Stimulated activated naive CD8-positive, alpha-beta T cell treated with anti-CD3 and anti-CD28 coated beads, Interleukin-15, amount 100 ng/mL, for 72 hours (primary cell): ENCODE measurements around the gene TBCCD1.
A peak's percentile ranks its signal among the peaks of the same experiment; 100 is the strongest.
"Not testable (repeated sequence)": the region's sequence is repeated elsewhere in the genome, so short reads cannot be mapped to it uniquely, and the experiment has no call there.

Experiments used
- ATAC-seq: fragments of 150-1000 bp; cut with Tn5 transposase; 2 replicates; pipeline ENCODE4 v1.10.0; 2021; ENCODE audit warnings: mild to moderate bottlenecking, moderate library complexity
- DNase-seq, 2 donors: peaks; one replicate each; pipeline ENCODE4 v3.0.0; 2021 to 2022
- H3K27ac Mint-ChIP-seq, 2 donors: one replicate each; pipeline ENCODE4 v1.8.0; 2022; ENCODE audit warnings: mild to moderate bottlenecking in 2 of 2, mixed read lengths in 2 of 2, moderate library complexity in 2 of 2
- H3K27me3 Mint-ChIP-seq: one replicate; pipeline ENCODE4 v1.8.0; 2022; ENCODE audit warnings: mixed read lengths
- H3K4me1 Mint-ChIP-seq: one replicate; pipeline ENCODE4 v1.8.0; 2022; ENCODE audit warnings: mild to moderate bottlenecking, mixed read lengths
- H3K4me3 Mint-ChIP-seq, 2 donors: one replicate each; pipeline ENCODE4 v1.8.0; 2022; ENCODE audit warnings: mild to moderate bottlenecking in 2 of 2, mixed read lengths in 2 of 2, moderate library complexity in 1 of 2
- H3K9me3 Mint-ChIP-seq, 2 donors: one replicate each; pipeline ENCODE4 v1.8.0; 2022; ENCODE audit warnings: mixed read lengths in 2 of 2

Gene TBCCD1

DNA sequence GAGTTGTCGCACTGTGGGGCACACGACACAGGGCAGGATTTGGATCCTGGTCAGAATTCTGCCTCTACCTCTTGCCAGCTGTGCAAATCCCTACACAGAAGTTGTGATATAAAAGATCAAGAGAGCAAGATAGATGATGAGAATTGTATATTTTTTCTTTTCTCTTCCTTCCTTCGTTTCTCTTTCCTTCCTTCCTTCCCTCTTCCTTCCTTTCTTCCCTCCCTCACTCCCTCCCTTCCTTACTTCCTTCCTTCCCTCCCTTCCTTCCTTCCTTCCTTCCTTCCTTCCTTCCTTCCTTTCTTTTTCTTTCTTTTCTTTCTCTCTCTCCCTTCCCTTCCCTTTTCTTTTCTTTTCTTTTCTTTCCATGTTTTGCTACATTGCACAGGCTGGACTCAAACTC is 33.8 kb upstream of the TBCCD1 start:
- Mint-ChIP-seq H3K4me3 (no peak overlapping the region), H3K27me3 (peaks cover 25% of the 10 kb centered on the region), H3K9me3 (no peaks in the 10 kb centered on the region), H3K4me1 (no peaks in the 10 kb centered on the region), H3K27ac (no peak overlapping the region)
- ATAC-seq: no peak
- no peak for DNase-seq

DNA sequence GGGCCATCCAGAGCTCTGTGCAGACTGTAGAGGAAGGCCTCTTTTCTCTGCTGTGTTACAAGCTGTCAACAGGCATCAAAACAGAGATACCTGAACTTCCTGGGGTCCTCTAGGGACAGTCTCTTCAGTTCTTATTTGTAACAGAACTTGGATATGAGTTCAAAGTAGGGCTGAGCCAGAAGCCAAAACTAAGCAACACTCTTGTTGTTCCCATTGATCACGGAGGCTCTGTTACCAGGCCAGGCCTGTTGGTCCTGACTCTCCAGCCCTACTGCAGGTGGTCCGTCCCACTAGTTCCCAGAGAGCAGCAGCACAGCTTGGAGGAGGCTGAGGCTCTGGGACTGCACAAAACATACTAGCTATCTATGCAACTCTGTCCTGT is 32.6 kb upstream of the TBCCD1 start:
- DNase-seq: no peak

DNA sequence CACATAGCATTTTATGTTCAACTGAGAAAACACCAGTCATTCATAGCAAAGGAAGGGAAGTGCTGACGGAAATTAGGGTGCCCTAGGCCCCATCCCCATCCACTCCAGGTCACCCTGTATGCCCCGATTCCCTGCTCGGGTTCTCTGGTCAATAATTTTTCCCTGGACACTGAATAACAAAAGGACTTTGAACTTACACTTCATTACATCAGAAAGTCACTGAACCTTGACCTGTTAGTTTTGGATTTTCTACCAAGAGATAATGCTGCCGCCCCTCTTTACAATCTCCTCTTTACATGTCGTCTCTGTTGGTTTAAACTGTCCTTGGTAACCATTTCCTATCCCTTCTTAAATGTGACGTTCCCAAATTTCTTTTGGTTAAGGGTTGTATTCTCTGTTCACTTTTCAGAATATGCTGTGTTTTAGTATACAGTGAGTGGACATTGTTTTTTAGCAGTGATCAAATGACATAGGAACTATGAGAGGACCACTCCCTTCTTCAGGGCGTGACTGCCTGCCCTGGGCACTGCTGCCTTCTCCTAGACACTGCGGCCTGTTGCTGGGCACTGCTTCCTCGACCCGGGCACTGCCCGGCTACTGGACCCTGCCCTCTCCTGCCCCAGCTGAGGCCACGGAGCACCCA is 32.1 kb upstream of the TBCCD1 start:
- no peak for DNase-seq
- Mint-ChIP-seq H3K4me3 (no peak overlapping the region), H3K27ac (no peak overlapping the region), H3K9me3 (no peaks in the 10 kb centered on the region), H3K27me3 (peaks cover 16% of the 10 kb centered on the region), H3K4me1 (no peaks in the 10 kb centered on the region)
- no peak for ATAC-seq

More for the DNA sequence above, 32.6 kb upstream of the TBCCD1 start:
- Mint-ChIP-seq H3K27me3 (peaks cover 22% of the 10 kb centered on the region), H3K4me3 (no peak overlapping the region), H3K9me3 (no peaks in the 10 kb centered on the region), H3K4me1 (no peaks in the 10 kb centered on the region), H3K27ac (no peak overlapping the region)
- ATAC-seq: no peak

DNA sequence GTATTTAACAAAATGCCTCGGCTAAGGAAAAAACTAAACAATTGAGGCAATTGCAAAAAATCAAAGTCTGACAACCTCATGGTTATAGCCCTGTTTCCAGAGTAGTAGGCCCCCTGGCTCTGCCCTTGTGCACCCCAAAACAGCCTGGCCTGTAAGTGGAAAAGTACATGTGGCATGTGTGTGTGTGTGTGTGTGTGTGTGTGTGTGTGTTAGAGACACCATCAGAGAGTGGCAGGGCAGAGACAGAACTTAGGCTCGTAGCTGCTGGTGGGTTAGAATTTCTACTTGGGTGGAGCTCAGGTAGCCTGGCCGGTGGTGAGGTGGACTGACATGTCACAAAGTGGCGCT is 31.6 kb upstream of the TBCCD1 start:
- Mint-ChIP-seq H3K27ac (no peak overlapping the region), H3K4me3 (no peak overlapping the region), H3K27me3 (peaks cover 12% of the 10 kb centered on the region), H3K9me3 (no peaks in the 10 kb centered on the region), H3K4me1 (no peaks in the 10 kb centered on the region)
- DNase-seq: no peak
- no peak for ATAC-seq

DNA sequence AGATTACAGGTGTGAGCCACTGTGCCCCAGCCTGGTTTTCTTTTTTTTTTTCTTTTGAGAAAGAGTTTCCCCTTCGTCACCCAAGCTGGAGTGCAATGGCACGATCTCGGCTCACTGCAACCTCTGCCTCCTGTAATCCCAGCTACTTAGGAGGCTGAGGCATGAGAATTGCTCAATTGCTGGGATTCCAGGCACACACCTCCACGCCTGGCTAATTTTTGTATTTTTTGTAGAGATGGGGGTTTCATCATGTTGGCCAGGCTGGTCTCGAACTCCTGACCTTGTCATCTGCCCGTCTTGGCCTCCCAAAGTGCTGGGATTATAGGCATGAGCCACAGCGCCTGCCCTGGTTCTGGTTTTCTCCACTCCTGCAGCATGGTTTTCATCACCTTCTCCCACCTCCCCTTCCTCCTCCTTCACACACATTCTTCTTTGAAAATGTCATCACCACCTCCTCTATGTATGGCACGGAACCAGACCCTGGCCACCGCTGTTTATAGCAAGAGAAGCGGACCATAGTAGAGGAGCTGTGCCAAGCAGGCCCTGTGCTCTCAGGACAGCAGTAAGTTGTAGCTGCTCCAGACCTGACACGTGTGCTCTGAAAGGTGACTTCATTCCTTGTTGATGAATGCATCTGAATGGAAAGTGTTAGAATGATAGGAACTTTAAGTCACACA is 31.1 kb upstream of the TBCCD1 start:
- ATAC-seq (no peak), DNase-seq (no peak)
- Mint-ChIP-seq H3K4me1 (no peaks in the 10 kb centered on the region), H3K27ac (no peak overlapping the region), H3K9me3 (no peaks in the 10 kb centered on the region), H3K4me3 (no peak overlapping the region), H3K27me3 (peaks cover 11% of the 10 kb centered on the region)

DNA sequence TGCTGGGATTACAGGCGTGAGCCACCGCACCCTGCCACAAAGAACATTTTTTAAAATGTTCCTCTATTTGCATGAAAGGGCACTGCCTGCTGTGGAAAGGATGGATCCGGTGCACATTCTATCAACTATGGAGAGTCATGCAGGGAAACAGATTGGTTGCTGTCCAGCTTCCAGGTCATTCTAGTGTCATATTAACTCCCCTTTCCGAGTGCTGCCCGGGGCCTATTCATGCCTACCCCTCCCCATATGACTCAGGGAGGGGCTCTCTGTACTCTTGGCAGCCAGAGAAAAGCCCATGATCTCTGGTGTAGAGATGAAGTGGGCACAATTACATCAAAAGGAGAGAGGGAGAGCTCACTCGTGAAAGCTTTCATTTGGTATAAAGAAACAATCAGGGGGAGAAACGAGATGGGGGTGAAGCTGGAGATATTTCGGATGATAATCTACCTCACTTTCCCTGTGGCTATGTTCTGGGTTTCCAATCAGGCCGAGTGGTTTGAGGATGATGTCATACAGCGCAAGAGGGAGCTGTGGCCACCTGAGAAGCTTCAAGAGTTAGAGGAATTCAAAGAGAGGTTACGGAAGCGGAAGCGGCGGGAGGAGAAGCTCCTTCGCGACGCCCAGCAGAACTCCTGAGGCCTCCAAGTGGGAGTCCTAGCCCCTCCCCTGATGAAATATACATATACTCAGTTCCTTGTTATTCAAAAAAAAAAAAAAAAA is 29.6 kb upstream of the TBCCD1 start:
- Mint-ChIP-seq H3K9me3 (no peaks in the 10 kb centered on the region), H3K27me3 (peaks cover 5% of the 10 kb centered on the region), H3K27ac (peak overlapping the region in 1 of 2 donors; percentile 87), H3K4me1 (no peaks in the 10 kb centered on the region), H3K4me3 (no peak overlapping the region)
- no peak for ATAC-seq
- DNase-seq: no peak

DNA sequence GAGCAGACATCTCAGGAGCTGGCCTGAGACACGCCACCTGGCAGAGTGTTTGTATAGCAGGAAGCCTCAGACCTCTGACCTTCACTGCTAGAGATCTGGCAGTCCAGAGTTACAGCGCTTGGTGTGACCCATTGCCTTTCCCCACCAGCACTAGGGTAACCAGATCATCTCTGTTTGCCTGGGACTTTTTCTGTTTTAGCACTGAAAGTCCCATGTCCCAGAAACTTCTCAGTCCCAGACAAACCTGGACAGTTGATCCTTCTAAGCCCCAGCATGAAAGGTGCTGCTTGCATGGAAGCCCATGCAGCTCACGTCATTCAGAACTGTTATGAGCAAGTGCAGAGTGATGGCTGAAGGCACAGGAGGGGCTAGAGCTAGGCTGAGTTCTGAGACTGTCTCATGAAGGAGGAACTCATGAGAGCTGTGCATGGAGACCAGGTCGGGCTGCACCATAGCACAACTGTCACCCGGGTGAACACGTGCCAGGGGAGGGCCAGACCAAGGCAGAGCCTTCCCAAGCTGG is 27.5 kb upstream of the TBCCD1 start:
- Mint-ChIP-seq H3K27me3 (peaks cover 5% of the 10 kb centered on the region), H3K4me3 (no peak overlapping the region), H3K9me3 (no peaks in the 10 kb centered on the region), H3K4me1 (peaks cover 7% of the 10 kb centered on the region), H3K27ac (no peak overlapping the region)
- no peak for ATAC-seq
- DNase-seq: no peak

DNA sequence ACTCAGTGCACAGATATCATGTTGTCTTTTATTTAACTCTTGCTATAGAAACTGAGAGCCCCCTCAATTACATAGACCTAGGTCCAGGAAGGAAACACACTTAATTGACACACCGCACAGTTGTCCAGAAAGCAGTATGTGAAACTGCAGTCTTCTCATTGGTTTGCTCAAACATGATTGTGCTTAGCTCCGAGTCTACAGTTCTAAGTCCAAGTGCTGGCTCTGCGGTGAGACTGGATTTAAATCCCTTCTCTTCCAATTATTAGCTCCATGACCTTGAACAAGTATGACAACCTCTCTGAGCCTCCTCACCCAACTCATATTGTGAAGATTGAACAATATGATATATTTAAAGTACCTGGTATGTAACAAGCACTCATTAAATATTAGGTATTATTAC is 26.7 kb upstream of the TBCCD1 start:
- H3K4me1 Mint-ChIP-seq: peaks cover 14% of the 10 kb centered on the region
- ATAC-seq (no peak), DNase-seq (no peak)
- H3K27ac Mint-ChIP-seq: no peak overlapping the region
- H3K9me3 Mint-ChIP-seq: no peaks in the 10 kb centered on the region
- H3K27me3 Mint-ChIP-seq: peaks cover 5% of the 10 kb centered on the region
- H3K4me3 Mint-ChIP-seq: no peak overlapping the region

DNA sequence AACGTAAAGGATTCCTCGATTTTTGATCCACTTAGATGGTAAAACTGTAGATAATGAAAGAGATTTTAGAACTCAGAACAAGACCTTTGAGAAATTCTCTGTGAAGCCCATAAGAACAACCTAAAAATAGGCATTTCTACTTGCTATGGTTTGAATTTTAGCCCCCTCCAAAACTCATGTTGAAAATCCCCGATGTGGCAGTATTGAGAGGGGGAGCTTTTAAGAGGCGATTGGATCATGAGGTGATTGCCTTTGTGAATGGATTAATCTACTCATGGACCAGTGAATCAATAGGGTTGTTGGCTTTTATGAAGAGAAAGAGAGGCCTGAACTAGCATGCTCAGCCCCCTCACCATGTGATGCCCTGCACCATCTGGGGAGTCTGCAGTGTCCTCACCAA is 25.5 kb upstream of the TBCCD1 start:
- no peak for ATAC-seq
- Mint-ChIP-seq H3K27me3 (peaks cover 5% of the 10 kb centered on the region), H3K27ac (no peak overlapping the region), H3K4me1 (peaks cover 20% of the 10 kb centered on the region), H3K9me3 (no peaks in the 10 kb centered on the region), H3K4me3 (no peak overlapping the region)
- no peak for DNase-seq

DNA sequence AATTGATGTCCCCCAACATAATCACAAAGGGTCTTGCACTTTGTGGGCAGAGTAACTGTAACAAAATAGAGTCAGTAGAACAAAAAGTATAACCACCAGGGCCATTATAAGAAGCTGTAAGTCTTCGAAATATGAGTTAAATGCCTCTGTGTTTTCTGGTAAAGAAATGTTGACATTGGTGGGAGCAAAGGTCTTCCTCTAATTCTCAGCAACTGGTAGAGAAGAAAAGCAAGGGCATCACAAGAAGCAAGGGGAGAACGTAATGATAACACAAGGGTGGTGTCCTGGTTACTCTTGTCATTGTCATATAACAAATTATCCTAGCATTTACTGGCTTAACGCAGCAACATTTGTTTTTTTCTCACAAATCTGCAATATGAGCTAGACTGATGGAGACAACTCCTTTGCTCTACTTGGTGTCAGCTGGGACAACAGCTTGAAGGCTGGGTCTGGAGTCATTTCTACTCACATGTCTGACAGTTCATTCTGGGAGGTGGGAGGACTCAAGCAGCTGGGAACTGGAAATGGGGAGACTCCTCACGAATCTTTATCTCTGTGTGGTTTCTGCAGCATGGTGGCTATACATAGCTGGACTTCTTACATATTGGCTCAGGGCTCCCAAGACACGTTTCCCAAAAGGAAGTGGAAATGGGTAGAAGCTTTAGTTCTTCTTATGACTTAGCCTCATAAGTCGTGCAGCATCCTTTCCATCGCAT is 23.6 kb upstream of the TBCCD1 start:
- Mint-ChIP-seq H3K4me1 (peaks cover 20% of the 10 kb centered on the region), H3K9me3 (no peaks in the 10 kb centered on the region), H3K27ac (no peak overlapping the region), H3K4me3 (no peak overlapping the region), H3K27me3 (no peaks in the 10 kb centered on the region)
- ATAC-seq (no peak), DNase-seq (no peak)

DNA sequence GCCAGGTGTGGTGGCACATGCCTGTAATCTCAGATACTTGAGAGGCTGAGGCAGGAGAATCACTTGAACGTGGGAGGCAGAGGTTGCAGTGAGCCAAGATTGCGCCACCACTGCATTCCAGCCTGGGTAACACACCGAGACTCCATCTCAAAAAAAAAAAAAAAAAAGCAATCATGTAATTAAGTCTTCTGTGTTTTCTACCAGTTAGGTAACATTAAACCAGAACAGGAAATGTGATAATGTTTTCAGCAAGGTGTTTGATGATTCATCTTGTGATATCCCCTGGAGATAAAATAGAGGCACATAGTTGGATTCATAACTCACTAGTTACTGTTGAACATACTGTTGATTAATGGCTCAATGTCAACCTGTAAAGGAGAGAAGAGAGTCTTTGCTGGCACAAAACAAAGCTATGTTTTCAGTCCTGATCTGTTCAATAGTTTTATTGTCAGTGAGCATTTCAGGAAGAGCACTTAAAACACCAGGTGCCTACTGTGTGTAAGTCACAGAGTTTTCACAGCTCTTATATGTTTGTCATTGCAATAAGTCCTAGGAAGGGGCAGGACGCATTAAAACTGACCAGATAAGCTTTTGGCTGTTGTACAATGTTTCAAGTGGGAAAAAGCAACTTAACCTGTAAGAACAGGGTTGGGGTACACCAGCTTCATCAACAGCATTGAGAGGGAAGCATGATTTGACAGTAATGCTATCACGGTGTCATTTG is 22.9 kb upstream of the TBCCD1 start:
- no peaks in the 10 kb centered on the region for H3K9me3 Mint-ChIP-seq
- ATAC-seq (peak; percentile 85), DNase-seq (no peak)
- no peak overlapping the region for H3K4me3 Mint-ChIP-seq
- no peaks in the 10 kb centered on the region for H3K27me3 Mint-ChIP-seq
- H3K4me1 Mint-ChIP-seq: peaks cover 20% of the 10 kb centered on the region
- H3K27ac Mint-ChIP-seq: peak overlapping the region; percentile 53 to 59

DNA sequence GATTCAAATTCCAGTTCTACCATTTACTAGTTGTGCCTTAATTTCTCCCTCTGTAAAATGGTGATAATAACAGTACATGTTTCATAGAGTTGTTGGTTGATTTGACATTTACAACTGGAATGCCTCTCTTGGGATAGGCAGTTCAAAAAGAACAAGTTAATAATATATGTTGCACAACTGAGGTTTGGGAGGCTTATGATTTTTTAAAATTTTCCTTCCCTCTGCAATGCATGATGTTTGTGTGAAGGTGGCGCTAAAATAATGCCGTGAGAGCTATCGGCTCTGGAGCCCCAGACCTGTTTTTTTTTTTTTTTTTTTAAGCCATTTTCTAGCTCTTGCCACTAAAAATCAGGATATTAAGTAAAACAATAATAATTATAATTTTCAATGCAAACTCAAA is 22.0 kb upstream of the TBCCD1 start:
- no peak overlapping the region for H3K27ac Mint-ChIP-seq
- no peaks in the 10 kb centered on the region for H3K27me3 Mint-ChIP-seq
- no peaks in the 10 kb centered on the region for H3K9me3 Mint-ChIP-seq
- no peak for ATAC-seq
- peaks cover 20% of the 10 kb centered on the region for H3K4me1 Mint-ChIP-seq
- DNase-seq: no peak
- H3K4me3 Mint-ChIP-seq: no peak overlapping the region

DNA sequence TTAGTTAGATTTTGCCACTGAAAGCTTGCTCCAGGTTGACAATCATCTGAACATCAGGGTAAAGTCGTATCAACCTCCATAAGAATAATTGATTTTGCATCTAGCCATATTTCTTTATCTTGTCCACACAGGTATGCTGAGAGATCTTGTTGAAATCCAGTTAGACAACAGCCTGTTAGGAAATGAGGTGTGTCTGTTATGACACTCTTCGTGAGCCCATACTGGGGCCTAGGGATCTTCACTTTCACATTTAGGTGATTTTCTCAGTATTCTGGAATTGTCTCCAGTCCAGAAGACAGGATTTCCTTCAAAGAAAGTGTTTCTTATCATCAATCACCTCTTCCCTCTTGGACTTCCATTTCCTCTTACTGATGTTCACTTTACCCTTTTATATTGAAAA is 21.5 kb upstream of the TBCCD1 start:
- DNase-seq: no peak
- H3K4me1 Mint-ChIP-seq: peaks cover 20% of the 10 kb centered on the region
- H3K27ac Mint-ChIP-seq: no peak overlapping the region
- no peak overlapping the region for H3K4me3 Mint-ChIP-seq
- peak; percentile 57 for ATAC-seq
- no peaks in the 10 kb centered on the region for H3K9me3 Mint-ChIP-seq
- H3K27me3 Mint-ChIP-seq: no peaks in the 10 kb centered on the region

DNA sequence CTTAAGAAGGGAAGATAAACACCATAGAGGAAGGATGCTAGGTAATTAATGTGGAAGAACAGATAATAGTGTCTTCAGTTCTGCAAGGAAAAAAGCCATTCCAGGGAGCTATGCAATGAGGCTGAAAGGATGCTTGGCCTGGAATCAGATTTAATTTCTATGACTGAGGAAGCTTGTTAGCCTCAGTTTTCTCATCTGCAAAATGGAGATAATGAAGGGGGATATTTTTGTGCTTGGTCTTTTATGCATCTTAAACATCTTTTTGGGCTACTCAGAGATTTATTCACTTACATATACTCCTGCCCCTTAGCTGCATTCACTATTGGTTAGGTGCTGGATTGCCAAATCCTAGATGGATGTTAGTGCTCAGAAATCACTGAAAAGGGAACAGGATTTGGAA is 20.0 kb upstream of the TBCCD1 start:
- no peaks in the 10 kb centered on the region for H3K9me3 Mint-ChIP-seq
- DNase-seq (no peak), ATAC-seq (no peak)
- H3K4me3 Mint-ChIP-seq: no peak overlapping the region
- H3K4me1 Mint-ChIP-seq: peaks cover 20% of the 10 kb centered on the region
- no peak overlapping the region for H3K27ac Mint-ChIP-seq
- no peaks in the 10 kb centered on the region for H3K27me3 Mint-ChIP-seq

DNA sequence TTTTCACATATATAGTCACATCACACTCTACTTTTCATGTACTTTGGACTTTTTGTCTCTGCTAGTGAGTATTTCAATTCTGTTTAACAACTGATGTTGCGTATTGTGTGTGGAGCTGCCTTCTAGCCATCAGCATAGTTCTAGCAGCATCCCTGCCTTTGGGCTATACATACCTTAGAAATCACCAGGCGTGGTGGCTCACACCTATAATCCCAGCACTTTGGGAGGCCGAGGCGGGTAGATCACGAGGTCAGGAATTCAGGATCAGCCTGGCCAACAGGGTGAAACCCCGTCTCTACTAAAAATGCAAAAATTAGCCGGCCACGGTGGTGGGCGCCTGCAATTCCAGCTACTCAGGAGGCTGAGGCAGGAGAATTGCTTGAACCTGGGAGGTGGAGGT is 19.1 kb upstream of the TBCCD1 start:
- not testable (repeated sequence) for H3K9me3 Mint-ChIP-seq, DNase-seq, H3K27ac Mint-ChIP-seq, H3K4me3 Mint-ChIP-seq, ATAC-seq, H3K27me3 Mint-ChIP-seq
- peaks cover 20% of the 10 kb centered on the region for H3K4me1 Mint-ChIP-seq
